ENCODE results near the gene TMEM86B. TPM values are rescaled to one million over a fixed set of nuclear protein-coding genes. Genes with fewer than 3 reads are reported as not detected.

Gene TMEM86B
- polyA plus RNA-seq, 1 of the 3 experiments (the other 2 are of a cell fraction), result 3.0 TPM

GRCh38 chr19:55197528-55197927 lies 31.0 kb downstream of the TMEM86B start:
- ChIA-PET CTCF (interaction anchor here (0.6 to 1.4 kb wide), 3 partner anchors 37 to 408 kb away, joined by 3 to 4 read pairs (median 4); partner anchors contain the start of gene ZNF865), POLR2A (interaction anchor here (1.5 kb wide), 1 partner anchor 9 kb away, joined by 4 read pairs; no protein-coding TSS in a partner anchor)
- H4K20me1 ChIP-seq (ENCODE audit: insufficient read depth), result no peaks in the 10 kb centered on the region
- 44% methylated on average over 4 of the region's 4 CpGs for WGBS (ENCODE audit: low lambda C conversion rate)
- no peak overlapping the region for H3K4me3 ChIP-seq (ENCODE audit: low read depth in 2 of 2, low read length in 1 of 2)
- no peaks in the 10 kb centered on the region for H3K79me2 ChIP-seq (ENCODE audit: insufficient read depth)
- TF ChIP-seq GABPA (IDR thresholded peaks at IDR 0.05; ENCODE audit: low read depth) (no peak), CHD2 (IDR thresholded peaks at IDR 0.05; ENCODE audit: low read length, partially characterized antibody) (no peak), MEF2A (IDR thresholded peaks at IDR 0.05; ENCODE audit: borderline replicate concordance, low read depth) (no peak), TCF12 (IDR thresholded peaks at IDR 0.05) (no peak), RXRA (IDR thresholded peaks at IDR 0.05; ENCODE audit: borderline replicate concordance, low read depth) (no peak), RCOR1 (IDR thresholded peaks at IDR 0.05; ENCODE audit: low read length) (no peak), POLR2AphosphoS5 (IDR thresholded peaks at IDR 0.05; ENCODE audit: low read depth, low read length) (no peak), TEAD4 (IDR thresholded peaks at IDR 0.05; ENCODE audit: borderline replicate concordance, insufficient read depth) (no peak), EP300 (IDR thresholded peaks at IDR 0.05; ENCODE audit: borderline replicate concordance in 1 of 2, low read depth in 1 of 2, low read length in 1 of 2) (no peak), TAF1 (IDR thresholded peaks at IDR 0.05; ENCODE audit: borderline replicate concordance, low read depth, low read length) (no peak), REST (IDR thresholded peaks at IDR 0.05; ENCODE audit: low read depth, low read length) (no peak), GATA2 (CRISPR knock-in tag; IDR thresholded peaks at IDR 0.05) (no peak), FOXM1 (IDR thresholded peaks at IDR 0.05; ENCODE audit: low read depth) (no peak), FOSL2 (IDR thresholded peaks at IDR 0.05; ENCODE audit: borderline replicate concordance, low read depth) (no peak), MXI1 (IDR thresholded peaks at IDR 0.05; ENCODE audit: low read depth, low read length) (no peak), ZBTB33 (IDR thresholded peaks at IDR 0.05; ENCODE audit: borderline replicate concordance, low read depth) (no peak)
- H3K9me3 ChIP-seq, result no peaks in the 10 kb centered on the region
- H3K36me3 ChIP-seq (replicated peaks in 1 of 2; ENCODE audit: control insufficient read depth in 1 of 2, insufficient read depth in 2 of 2, low read length in 1 of 2), result no peaks in the 10 kb centered on the region
- H3K27me3 ChIP-seq (ENCODE audit: insufficient read depth), result no peaks in the 10 kb centered on the region
- no peak for DNase-seq
- no peak overlapping the region for H3K27ac ChIP-seq (ENCODE audit: low read depth in 2 of 2, low read length in 1 of 2)
- no peaks in the 10 kb centered on the region for H3K4me1 ChIP-seq (ENCODE audit: control insufficient read depth in 1 of 2, insufficient read depth in 2 of 2, low read depth in 1 of 2, low read length in 1 of 2)
- no peak overlapping the region for H3K4me2 ChIP-seq
- H3K9me2 ChIP-seq, result no peaks in the 10 kb centered on the region
- H3K9ac ChIP-seq, result no peak overlapping the region
- H3F3A ChIP-seq (replicated peaks; ENCODE audit: insufficient read depth), result no peaks in the 10 kb centered on the region
- no peak overlapping the region for H2AFZ ChIP-seq (ENCODE audit: low read depth)
